Vagina (tissue), 2 donors: ENCODE measurements around the gene SMAD5.

Experiments
- POLR2A ChIP-seq, 2 donors: fragments of 450-650 bp; IDR thresholded peaks; one replicate each; pipeline ENCODE4 v1.6.1; 2017; ENCODE audit warnings: antibody characterized with exemption in 2 of 2, mild to moderate bottlenecking in 2 of 2, moderate library complexity in 2 of 2
- POLR2AphosphoS5 ChIP-seq, 2 donors: sonication (generic); formaldehyde crosslinking; IDR thresholded peaks; one replicate each; pipeline ENCODE4 v1.9.0; 2017; ENCODE audit warnings: antibody characterized with exemption in 2 of 2, mild to moderate bottlenecking in 2 of 2, low read depth in 1 of 2; ENCODE audit not compliant: insufficient read depth in 1 of 2
- TF ChIP-seq, protein P1 (sequence below), 3 experiments: fragments of 450-650 bp in 2 of 3; fragments of 200-600 bp in 1 of 3; sonication (generic) in 1 of 3; IDR thresholded peaks; one replicate each; pipeline ENCODE4 v1.5.1; 2017 to 2019; ENCODE audit warnings: antibody characterized with exemption in 3 of 3, mild to moderate bottlenecking in 2 of 3, moderate library complexity in 2 of 3

DNA sequence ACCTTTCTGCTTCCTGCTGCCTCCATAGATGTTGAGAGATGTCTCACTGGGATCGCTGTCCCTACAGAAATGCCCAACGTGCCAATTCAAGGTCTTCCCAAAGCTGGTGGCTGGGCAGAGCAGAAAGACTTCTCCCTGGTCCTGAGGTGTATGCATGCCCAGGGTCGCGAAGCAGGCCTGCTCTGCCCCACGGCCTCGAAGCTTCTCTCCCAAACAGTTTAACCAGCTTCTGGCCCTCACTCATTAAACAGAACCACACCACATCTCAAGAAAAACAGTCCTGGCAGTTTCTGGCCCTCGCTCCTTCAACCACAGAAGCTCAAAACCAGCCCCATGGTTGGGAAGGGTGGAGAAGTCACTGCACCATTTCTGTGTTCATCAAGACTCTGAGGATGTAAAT, 75.0 kb downstream of the SMAD5 start:
- TF ChIP-seq, protein P1, sequence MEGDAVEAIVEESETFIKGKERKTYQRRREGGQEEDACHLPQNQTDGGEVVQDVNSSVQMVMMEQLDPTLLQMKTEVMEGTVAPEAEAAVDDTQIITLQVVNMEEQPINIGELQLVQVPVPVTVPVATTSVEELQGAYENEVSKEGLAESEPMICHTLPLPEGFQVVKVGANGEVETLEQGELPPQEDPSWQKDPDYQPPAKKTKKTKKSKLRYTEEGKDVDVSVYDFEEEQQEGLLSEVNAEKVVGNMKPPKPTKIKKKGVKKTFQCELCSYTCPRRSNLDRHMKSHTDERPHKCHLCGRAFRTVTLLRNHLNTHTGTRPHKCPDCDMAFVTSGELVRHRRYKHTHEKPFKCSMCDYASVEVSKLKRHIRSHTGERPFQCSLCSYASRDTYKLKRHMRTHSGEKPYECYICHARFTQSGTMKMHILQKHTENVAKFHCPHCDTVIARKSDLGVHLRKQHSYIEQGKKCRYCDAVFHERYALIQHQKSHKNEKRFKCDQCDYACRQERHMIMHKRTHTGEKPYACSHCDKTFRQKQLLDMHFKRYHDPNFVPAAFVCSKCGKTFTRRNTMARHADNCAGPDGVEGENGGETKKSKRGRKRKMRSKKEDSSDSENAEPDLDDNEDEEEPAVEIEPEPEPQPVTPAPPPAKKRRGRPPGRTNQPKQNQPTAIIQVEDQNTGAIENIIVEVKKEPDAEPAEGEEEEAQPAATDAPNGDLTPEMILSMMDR (IDR thresholded peaks at IDR 0.05): no peak
- TF ChIP-seq POLR2AphosphoS5 (IDR thresholded peaks at IDR 0.05; ENCODE audit: insufficient read depth in 1 of 2, low read depth in 1 of 2): no peak
- no peak for TF ChIP-seq POLR2A (IDR thresholded peaks at IDR 0.05)
